Nephron (organoid): ENCODE measurements around the gene DUSP22.

Experiments
- H3K27ac Mint-ChIP-seq, 3 experiments: 2 replicates each; pipeline ENCODE4 v1.8.0; 2020; ENCODE audit warnings: mixed read lengths in 3 of 3, mild to moderate bottlenecking in 2 of 3, moderate library complexity in 1 of 3
- H3K27me3 Mint-ChIP-seq: 2 replicates; pipeline ENCODE4 v1.8.0; 2021; ENCODE audit warnings: low read depth, mild to moderate bottlenecking, moderate library complexity, mixed read lengths
- H3K36me3 Mint-ChIP-seq: 2 replicates; pipeline ENCODE4 v1.8.0; 2020; ENCODE audit warnings: low read depth, mixed read lengths
- H3K4me1 Mint-ChIP-seq: 2 replicates; pipeline ENCODE4 v1.8.0; 2020; ENCODE audit warnings: mixed read lengths
- H3K4me3 Mint-ChIP-seq, 3 experiments: 2 replicates each; pipeline ENCODE4 v1.8.0; 2020; ENCODE audit warnings: mild to moderate bottlenecking in 3 of 3, mixed read lengths in 3 of 3, moderate library complexity in 2 of 3
- H3K9me3 Mint-ChIP-seq: 2 replicates; pipeline ENCODE4 v1.8.0; 2020; ENCODE audit warnings: mixed read lengths
- TF ChIP-seq, protein P1 (sequence below), 3 experiments: fragments of 200-600 bp; sonication (generic); IDR thresholded peaks; one replicate each; pipeline ENCODE4 v1.5.0; 2021; ENCODE audit warnings: antibody characterized with exemption in 3 of 3; ENCODE audit not compliant: unreplicated experiment in 3 of 3

The DUSP22 gene

DNA sequence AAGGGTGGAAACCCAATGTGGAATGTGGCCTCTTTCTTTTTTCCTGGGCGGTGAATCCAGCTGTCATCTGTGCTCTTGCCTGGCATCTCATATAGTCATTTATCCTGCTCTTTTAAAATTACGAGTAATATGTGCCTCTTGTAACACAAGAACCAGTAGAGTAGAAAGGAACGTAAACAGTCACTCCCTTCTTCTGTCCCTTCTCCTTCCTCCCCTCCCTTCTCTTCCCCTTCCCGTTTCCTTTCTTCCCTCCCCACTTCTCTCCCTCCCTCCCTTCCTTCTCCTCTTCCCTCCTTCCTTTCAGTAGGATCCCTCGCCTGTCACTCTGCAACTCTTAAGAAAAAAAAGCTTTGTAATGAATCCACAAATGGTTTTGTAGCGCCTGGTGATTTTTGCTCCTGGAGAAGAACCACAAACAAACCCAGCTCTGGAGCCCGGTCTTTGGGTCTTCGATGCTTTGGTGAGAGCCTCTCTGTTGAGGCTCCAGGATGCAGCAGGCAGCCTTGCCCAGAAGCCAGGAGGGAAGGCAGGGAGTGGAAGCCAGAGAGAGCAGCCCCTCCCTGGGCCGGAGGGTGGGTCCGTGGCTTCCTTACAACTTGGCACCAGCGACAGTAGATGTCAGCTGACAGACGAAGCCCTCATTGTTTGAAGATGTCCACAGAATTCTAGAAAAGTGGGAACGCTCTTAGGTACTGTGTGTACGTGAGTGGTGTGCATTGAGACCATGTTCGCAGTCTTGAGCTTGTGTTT, 15.0 kb downstream of the DUSP22 start:
- TF ChIP-seq, protein P1, sequence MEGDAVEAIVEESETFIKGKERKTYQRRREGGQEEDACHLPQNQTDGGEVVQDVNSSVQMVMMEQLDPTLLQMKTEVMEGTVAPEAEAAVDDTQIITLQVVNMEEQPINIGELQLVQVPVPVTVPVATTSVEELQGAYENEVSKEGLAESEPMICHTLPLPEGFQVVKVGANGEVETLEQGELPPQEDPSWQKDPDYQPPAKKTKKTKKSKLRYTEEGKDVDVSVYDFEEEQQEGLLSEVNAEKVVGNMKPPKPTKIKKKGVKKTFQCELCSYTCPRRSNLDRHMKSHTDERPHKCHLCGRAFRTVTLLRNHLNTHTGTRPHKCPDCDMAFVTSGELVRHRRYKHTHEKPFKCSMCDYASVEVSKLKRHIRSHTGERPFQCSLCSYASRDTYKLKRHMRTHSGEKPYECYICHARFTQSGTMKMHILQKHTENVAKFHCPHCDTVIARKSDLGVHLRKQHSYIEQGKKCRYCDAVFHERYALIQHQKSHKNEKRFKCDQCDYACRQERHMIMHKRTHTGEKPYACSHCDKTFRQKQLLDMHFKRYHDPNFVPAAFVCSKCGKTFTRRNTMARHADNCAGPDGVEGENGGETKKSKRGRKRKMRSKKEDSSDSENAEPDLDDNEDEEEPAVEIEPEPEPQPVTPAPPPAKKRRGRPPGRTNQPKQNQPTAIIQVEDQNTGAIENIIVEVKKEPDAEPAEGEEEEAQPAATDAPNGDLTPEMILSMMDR (IDR thresholded peaks at IDR 0.05; ENCODE audit: unreplicated experiment in 3 of 3), result no peak
- Mint-ChIP-seq H3K9me3 (peaks cover 21% of the 10 kb centered on the region), H3K27me3 (no peaks in the 10 kb centered on the region), H3K4me3 (no peak overlapping the region), H3K27ac (no peak overlapping the region), H3K36me3 (peaks cover 6% of the 10 kb centered on the region), H3K4me1 (peaks cover 8% of the 10 kb centered on the region)

DNA sequence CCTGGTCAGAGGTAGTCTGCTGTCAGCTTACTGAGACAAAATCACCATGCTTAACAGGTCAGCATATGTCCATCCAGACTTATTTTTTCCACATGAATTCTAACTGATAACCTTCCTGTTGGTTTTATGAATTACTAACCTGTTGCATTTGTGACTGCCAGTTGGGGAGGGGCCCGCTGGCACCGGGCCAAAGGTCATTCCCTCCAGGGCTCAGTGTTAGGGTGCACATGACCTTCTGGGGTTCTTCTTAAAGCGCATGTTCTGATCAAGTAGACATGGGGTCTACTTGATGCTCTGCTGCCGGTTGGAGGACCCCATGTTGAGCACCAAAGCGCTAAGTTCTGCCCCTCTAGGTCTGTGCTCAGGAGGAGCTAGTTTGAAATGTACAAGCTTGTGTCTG, 15.6 kb downstream of the DUSP22 start:
- peaks cover 8% of the 10 kb centered on the region for H3K4me1 Mint-ChIP-seq
- H3K4me3 Mint-ChIP-seq, result no peak overlapping the region
- no peaks in the 10 kb centered on the region for H3K27me3 Mint-ChIP-seq
- peaks cover 6% of the 10 kb centered on the region for H3K36me3 Mint-ChIP-seq
- no peak overlapping the region for H3K27ac Mint-ChIP-seq
- H3K9me3 Mint-ChIP-seq, result peaks cover 24% of the 10 kb centered on the region
- TF ChIP-seq, protein P1 (IDR thresholded peaks at IDR 0.05; ENCODE audit: unreplicated experiment in 3 of 3), result no peak

DNA sequence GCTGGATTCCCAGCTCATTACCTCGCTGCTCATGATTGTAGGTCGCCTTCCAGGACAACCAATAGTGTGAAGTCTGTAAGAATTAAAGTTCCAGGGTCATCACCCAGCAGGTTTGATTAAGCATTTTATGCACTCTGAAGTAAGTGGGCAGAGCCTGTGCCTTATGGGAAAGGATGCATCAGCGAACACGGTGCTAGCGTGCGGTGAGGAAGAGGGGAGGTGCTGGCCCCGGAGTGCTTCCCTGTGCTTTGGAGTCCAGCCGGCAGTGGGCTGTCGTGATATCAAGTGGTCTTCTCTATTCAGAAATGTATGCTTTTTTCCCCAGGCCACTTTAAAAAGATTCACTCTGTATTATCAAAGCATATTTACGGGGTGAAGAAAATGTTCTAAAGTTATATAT, 16.0 kb downstream of the DUSP22 start:
- no peaks in the 10 kb centered on the region for H3K27me3 Mint-ChIP-seq
- peaks cover 8% of the 10 kb centered on the region for H3K4me1 Mint-ChIP-seq
- no peak overlapping the region for H3K27ac Mint-ChIP-seq
- peaks cover 24% of the 10 kb centered on the region for H3K9me3 Mint-ChIP-seq
- TF ChIP-seq, protein P1 (IDR thresholded peaks at IDR 0.05; ENCODE audit: unreplicated experiment in 3 of 3), result no peak
- peaks cover 6% of the 10 kb centered on the region for H3K36me3 Mint-ChIP-seq
- H3K4me3 Mint-ChIP-seq, result no peak overlapping the region

DNA sequence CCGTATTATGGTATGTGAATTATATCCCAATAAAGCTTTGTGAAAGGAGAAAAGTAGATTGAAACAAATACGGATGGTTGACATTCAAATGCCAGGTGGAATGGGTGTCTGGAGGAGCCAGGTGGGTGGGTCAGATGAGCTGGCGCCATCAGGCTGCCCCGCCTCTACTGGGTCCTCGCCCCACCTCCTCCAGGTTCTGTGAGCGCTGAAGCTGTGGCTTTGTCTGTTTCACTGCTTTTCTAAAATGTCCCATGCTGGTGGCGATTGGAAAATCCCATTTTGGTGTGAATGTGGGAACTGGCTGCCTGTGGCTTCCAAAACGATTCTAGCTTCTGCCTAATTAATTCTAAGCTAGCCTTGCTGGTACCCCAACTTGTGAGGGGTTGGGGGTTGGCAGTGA, 16.5 kb downstream of the DUSP22 start:
- no peaks in the 10 kb centered on the region for H3K27me3 Mint-ChIP-seq
- H3K36me3 Mint-ChIP-seq, result peaks cover 6% of the 10 kb centered on the region
- no peak overlapping the region for H3K27ac Mint-ChIP-seq
- TF ChIP-seq, protein P1 (IDR thresholded peaks at IDR 0.05; ENCODE audit: unreplicated experiment in 3 of 3), result no peak
- peaks cover 24% of the 10 kb centered on the region for H3K9me3 Mint-ChIP-seq
- no peak overlapping the region for H3K4me3 Mint-ChIP-seq
- peaks cover 8% of the 10 kb centered on the region for H3K4me1 Mint-ChIP-seq

DNA sequence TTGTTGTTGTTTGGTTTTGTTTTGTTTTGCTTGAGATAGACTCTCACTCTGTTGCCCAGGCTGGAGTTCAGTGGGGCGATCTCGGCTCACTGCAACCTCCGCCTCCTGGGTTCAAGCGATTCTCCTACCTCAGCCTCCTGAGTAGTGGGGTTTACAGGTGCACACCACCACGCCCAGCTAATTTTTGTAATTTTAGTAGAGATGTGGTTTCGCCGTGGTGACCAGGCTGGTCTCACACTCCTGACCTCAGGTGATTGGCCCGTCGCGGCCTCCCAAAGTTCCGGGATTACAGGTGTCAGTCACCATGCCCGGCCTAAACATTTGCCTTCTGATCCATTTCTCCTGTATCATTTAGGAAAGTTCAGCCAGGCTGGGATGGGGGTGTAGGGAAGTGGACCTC, 17.7 kb downstream of the DUSP22 start:
- Mint-ChIP-seq H3K4me1 (peaks cover 8% of the 10 kb centered on the region), H3K36me3 (peaks cover under 1% of the 10 kb centered on the region), H3K27ac (no peak overlapping the region), H3K27me3 (no peaks in the 10 kb centered on the region), H3K9me3 (peaks cover 22% of the 10 kb centered on the region), H3K4me3 (no peak overlapping the region)
- TF ChIP-seq, protein P1 (IDR thresholded peaks at IDR 0.05; ENCODE audit: unreplicated experiment in 3 of 3), result no peak

DNA sequence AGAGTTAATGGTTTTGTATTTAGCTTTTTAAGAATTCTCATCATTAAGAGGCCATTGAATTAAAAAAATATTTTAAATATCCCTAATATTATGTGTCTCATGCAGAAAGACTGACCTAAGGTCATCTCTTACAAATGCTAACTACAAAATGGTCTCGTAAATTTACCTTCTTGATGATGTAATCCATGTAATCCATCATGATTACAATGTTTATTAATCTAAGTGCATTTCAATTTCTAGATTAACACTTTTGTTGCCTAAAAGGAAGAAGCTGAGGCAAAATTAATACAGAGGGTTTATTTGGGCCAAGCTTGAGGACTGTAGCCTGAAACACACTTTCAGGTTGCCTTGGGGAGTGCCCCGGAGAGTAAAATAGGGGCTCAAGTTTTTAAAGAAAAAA, 18.4 kb downstream of the DUSP22 start:
- H3K4me1 Mint-ChIP-seq, result peaks cover 11% of the 10 kb centered on the region
- H3K27me3 Mint-ChIP-seq, result no peaks in the 10 kb centered on the region
- TF ChIP-seq, protein P1 (IDR thresholded peaks at IDR 0.05; ENCODE audit: unreplicated experiment in 3 of 3), result no peak
- no peak overlapping the region for H3K27ac Mint-ChIP-seq
- H3K9me3 Mint-ChIP-seq, result peaks cover 24% of the 10 kb centered on the region
- H3K4me3 Mint-ChIP-seq, result no peak overlapping the region
- H3K36me3 Mint-ChIP-seq, result no peaks in the 10 kb centered on the region
